HG03342 (cell line): ENCODE measurements around the gene GCC1.
"Not testable (repeated sequence)": the region's sequence is repeated elsewhere in the genome, so short reads cannot be mapped to it uniquely, and the experiment has no call there.

Experiments
- ATAC-seq: cut with Tn5 transposase; IDR thresholded peaks from one replicate; pipeline ENCODE4 v1.9.1; 2021; ENCODE audit warnings: mild to moderate bottlenecking, moderate library complexity; ENCODE audit not compliant: unreplicated experiment

GCC1 gene

GRCh38 chr7:127591189-127591588 lies 5.8 kb upstream of the GCC1 start:
- no peak for ATAC-seq

- ATAC-seq: no peak
Measured at GRCh38 chr7:127589896-127590295, 4.5 kb upstream of the GCC1 start.

- ATAC-seq: peak; percentile 1
Measured at GRCh38 chr7:127588697-127589482, 3.5 kb upstream of the GCC1 start.

- peak; percentile 71 for ATAC-seq
Measured at GRCh38 chr7:127588019-127588696, 2.8 kb upstream of the GCC1 start, which contains the start of gene ARF5. TSS of gene ARF5 (plus strand) at chr7:127588411. CDS start at chr7:127588499, 88 bp downstream.

DNA sequence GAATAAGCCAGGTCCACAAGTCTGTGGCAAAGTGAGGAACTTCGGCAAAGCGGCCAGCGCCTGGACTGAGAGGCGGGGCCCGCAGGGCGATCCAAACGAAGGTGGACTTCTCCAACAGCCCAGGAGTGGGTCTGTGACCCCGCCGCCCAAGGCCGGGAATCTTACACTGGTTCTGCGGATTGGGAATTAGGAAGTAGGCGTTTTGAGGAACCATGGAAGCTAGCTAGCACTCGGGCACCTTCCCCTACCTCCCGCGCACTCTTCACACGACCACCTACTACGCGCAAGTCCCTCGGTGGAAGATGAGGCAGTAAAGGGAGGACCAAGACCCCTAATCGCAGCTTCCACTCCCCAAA lies 2.2 kb upstream of the GCC1 start:
- ATAC-seq: no peak

GRCh38 chr7:127586346-127586745 lies 950 bp upstream of the GCC1 start:
- ATAC-seq: no peak

- no peak for ATAC-seq
Measured at GRCh38 chr7:127584648-127585043, 750 bp downstream of the GCC1 start.

DNA sequence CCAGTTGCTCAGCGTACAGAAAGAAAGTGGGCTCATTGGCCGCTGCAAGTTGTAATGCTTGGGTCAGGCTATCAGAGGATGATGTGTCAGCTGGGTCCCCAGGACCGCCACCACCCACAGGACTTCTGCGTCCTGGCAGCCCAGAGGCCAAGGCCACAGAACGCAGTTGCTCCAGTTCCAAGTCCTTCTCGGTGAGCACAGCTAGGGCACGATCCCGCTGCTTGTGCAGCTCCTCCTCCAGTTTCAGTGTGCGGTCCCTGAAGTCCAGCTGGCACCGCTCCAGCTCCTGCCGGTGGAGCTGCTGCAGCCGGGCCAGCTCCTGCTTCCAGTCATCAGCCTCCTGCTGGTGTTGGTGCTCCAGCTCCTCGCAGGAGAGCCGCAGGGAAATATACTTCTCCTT lies 3.0 kb downstream of the GCC1 start:
- no peak for ATAC-seq

DNA sequence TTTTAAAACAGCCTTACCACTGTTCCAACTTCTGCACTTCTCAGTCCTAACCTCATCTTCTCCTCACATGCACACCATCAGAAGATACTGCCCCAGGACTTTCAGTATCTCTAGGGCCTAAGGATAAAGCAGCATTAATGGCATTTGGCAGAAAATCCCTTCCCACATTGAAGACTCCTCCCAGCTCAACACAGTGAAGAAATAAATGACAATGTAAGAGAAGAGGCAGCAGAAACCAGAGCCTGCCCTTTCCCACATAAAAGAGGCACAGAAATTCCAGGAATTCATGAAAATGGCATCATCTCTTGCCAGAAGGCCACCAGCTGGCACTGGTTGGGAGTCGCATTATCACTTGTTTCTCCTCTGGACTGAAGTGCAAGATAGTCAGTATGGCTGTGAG lies 3.7 kb downstream of the GCC1 start:
- no peak for ATAC-seq

DNA sequence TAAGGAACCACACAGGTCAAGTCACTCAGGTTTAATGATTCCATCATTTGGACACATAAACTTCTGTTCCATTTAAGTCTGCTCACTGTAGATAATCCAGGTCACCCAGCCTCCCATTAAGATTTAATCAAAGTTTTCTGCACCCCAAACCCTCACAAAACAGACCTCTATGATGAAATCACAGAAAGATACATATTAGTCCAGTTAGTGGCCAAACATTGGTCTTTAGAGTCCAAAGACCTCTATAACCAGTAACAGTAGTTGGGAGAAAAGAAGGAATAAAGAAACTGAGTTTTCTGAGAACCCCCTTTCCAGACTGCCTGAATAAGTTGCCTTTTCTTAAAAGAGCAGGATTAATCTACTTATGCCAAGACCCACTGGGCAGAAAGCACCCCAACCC lies 4.8 kb downstream of the GCC1 start:
- ATAC-seq: no peak

- ATAC-seq: no peak
Measured at GRCh38 chr7:127578711-127579275, 6.6 kb downstream of the GCC1 start.

- no peak for ATAC-seq
Measured at GRCh38 chr7:127578036-127578684, 7.2 kb downstream of the GCC1 start.

DNA sequence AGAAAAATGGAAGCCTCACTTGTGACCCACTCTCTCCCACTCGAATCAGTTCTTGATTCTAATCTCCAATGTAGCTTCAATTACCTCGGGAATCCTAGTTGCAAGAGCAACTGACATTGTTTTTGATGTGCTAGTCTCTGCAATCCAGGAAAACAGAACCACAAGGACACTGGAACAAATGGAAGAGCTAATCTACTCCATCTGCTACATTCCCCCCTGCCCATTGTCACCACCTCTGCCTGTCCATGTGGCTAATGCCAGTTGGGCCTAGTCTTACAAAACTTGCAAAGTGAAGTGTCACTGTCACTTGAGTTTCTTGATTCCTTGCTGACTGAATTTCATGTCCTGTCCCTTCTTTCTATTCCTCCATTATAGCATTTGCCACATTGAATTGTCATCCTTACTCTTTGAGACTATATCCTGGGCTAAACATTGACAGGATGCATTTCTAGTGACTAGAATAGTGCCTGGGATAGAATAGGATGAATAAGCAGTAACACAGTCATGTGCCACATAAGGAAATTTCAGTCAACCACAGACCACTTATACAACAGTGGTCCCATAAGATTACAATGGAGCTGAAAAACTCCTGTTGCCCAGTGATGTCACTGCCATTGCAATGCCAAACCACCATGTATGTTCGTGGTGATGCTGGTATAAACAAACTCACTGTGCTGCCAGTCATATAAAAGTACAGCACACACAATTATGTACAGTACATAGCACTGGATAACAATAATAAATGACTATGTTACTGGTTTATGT lies 13.5 kb downstream of the GCC1 start:
- ATAC-seq: no peak

GRCh38 chr7:127568034-127568433 lies 17.4 kb downstream of the GCC1 start:
- ATAC-seq: not testable (repeated sequence)

DNA sequence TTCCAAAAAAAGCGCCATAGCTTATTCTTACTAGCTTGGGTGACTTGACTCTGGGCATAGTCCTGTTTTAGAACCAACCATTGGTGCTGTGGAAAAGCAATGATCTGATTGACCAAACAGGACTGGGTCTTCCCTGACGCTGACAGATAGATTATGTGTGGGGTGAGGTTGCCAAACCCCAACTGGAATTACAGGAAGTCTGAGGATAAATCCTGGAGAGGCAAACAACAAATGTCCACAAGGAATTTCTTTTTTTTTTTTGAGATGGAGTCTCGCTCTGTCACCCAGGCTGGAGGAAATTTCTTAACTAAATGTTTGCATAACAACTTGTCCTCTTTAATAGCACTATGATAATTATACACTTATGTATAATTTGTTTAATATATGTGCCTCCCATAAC lies 19.2 kb downstream of the GCC1 start:
- ATAC-seq: no peak

- ATAC-seq: no peak
Measured at GRCh38 chr7:127557803-127558202, 27.6 kb downstream of the GCC1 start.

DNA sequence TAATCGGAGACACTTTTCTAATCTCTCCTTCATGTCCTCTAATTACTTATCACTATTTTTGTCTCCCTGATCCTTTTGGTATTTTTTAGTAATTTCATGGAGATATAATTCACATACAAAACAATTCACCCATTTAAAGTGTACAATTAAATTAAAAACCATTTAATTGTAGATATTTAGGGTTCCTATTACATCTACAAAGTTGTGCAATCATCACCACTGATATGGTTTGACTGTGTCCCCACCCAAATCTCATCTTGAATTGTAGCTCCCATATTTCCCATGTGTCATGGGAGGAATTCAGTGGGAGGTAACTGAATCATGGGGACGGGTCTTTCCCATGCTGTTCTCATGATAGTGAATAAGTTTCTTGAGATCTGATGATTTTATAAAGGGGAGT lies 29.0 kb downstream of the GCC1 start:
- no peak for ATAC-seq

DNA sequence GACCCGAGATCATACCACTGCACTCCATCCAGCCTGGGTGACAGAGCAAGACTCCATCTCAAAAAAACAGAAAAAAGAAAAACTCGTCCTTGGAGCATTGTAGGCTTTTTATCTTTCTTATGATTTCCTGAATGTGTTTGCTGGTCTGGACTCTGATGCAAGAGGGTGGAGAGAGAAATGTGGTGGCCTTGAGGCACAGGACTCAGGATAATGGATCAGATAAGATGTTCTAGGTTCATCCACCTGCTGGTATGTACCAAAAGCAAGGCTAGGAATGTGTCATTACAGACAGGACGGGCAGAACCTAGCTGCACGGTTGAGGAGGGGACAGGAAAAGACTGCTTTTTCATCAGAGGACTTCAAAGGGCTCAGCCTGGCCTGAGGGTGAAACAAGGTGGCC lies 33.5 kb downstream of the GCC1 start:
- no peak for ATAC-seq

DNA sequence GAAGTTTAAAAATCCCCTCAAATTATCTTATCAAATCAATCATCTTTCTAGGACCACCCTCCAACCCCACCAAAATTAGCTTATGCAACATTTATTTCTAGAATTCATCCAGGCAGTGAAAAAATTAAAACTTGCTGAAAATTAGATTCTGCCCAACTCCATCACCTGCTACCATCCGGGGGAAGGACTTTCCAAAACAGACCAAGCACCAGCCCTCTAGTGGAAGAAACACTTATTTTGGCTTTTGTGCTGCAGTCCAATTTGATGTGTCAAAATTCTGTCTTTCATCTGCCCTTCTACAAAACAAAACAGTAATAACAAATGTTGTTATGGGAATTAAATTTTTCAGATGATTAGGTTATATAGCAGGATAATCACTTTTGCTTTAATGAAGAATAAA lies 35.1 kb downstream of the GCC1 start:
- no peak for ATAC-seq

DNA sequence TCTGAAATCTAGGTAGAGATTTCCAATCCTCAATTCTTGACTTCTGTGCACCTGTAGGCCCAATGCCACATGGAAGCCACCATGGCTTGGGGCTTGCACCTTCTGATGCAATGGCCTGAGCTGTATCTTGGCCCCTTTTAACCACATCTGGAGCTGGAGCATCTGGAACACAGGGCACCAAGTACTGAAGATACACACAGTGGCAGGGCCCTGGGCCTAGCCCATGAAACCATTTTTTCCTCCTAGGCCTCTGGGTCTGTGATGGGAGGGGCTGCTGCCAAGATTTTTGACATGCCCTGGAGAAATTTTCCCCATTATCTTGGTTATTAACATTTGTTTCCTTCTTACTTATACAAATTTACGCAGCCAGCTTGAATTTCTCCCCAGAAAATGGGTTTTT lies 39.1 kb downstream of the GCC1 start:
- no peak for ATAC-seq

DNA sequence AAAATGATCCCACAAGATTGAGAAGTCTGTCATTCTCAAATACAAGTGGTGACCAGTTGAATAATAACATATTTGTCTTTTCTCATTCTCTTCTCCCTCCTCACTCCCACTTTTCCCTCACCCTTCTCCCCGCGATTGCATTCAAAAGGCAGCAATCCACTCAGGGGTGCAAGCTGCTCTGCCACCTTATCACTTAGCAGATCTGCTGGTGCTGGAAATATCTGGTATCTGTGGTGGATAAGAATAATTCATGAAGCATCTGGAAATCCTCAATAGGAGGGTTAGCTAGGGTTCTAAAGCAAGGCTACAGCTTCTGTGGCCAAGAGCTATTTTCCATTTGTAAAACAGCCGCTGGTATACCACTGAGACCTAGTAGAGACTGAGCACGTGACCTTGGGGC lies 43.8 kb downstream of the GCC1 start:
- no peak for ATAC-seq
